Immature natural killer cell (primary cell): ENCODE results near the gene ABHD8. TPM values are rescaled to one million over a fixed set of nuclear protein-coding genes. Genes with fewer than 3 reads are reported as not detected.
A peak's percentile ranks its signal among the peaks of the same experiment; 100 is the strongest.

ENCODE experiments used
- DNase-seq, 3 donors: peaks; one replicate each; pipeline ENCODE4 v3.0.0; 2022; ENCODE audit warnings: mixed read lengths in 1 of 3
- H3K27ac Mint-ChIP-seq, 6 donors: one replicate each; pipeline ENCODE4 v1.8.0; 2020; ENCODE audit warnings: mixed read lengths in 6 of 6, mild to moderate bottlenecking in 5 of 6, inconsistent platforms in 4 of 6, moderate library complexity in 3 of 6
- H3K27me3 Mint-ChIP-seq, 3 donors: one replicate each; pipeline ENCODE4 v1.8.0; 2020 to 2021; ENCODE audit warnings: low read depth in 3 of 3, mild to moderate bottlenecking in 3 of 3, mixed read lengths in 3 of 3, moderate library complexity in 3 of 3, inconsistent platforms in 1 of 3
- H3K36me3 Mint-ChIP-seq, 3 donors: one replicate each; pipeline ENCODE4 v1.8.0; 2020; ENCODE audit warnings: mixed read lengths in 3 of 3, inconsistent platforms in 2 of 3, mild to moderate bottlenecking in 2 of 3
- H3K4me1 Mint-ChIP-seq, 2 donors: one replicate each; pipeline ENCODE4 v1.8.0; 2020; ENCODE audit warnings: inconsistent platforms in 2 of 2, mild to moderate bottlenecking in 2 of 2, mixed read lengths in 2 of 2, moderate library complexity in 1 of 2
- H3K4me3 Mint-ChIP-seq, 5 donors: one replicate each; pipeline ENCODE4 v1.8.0; 2020; ENCODE audit warnings: mild to moderate bottlenecking in 5 of 5, mixed read lengths in 5 of 5, inconsistent platforms in 3 of 5, moderate library complexity in 3 of 5
- H3K9me3 Mint-ChIP-seq, 6 donors: one replicate each; pipeline ENCODE4 v1.8.0; 2020; ENCODE audit warnings: mild to moderate bottlenecking in 6 of 6, mixed read lengths in 6 of 6, inconsistent platforms in 4 of 6, moderate library complexity in 3 of 6
- polyA plus RNA-seq, 3 donors: library from polyadenylated mRNA; unstranded; fragments of 300-500 nt; fragmentation: Illumina TruSeq; gene quantifications; one replicate each; pipeline ENCODE4 v1.2.3, GENCODE V29; 2021

The ABHD8 gene
- polyA plus RNA-seq, 3 donors from 2014 or later: 7.5 to 10.3 (median 8.3) TPM

DNA sequence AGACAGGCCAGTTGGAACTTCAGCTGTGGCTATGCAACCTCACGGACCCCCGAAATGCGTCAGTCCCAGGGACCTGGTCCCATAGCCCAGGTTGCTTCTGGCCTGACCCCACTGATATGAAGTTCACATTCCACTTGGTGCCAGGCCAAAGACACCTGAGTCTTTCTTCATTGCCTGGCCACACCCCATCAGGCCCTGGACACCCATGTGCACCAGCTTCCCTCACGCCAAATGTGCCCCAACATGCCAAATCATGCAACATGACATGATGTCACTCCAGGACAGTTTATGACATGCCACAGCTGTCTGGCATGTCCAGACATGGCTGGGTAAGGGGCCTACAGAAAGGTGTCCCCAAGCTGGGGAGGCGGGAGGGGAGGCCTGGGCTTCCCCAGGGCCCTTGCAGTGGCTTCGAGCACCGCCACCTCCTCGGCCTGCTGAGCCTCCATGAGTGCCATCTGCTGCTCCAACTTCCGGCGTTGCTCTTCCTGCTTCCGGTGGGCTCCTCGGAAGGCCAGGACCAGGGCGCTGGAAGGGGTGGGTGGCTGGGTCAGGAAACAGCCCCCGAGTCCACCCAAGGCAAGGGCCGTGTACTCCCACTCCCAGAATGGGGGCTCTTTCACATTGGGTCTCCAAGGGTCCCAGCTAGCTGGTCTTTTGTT lies 53.2 kb downstream of the ABHD8 start:
- no peak for DNase-seq
- Mint-ChIP-seq H3K27me3 (peaks cover 4 to 7% (median 6%) of the 10 kb centered on the region in 3 donors), H3K27ac (no peak overlapping the region), H3K36me3 (no peaks in the 10 kb centered on the region), H3K4me3 (no peak overlapping the region), H3K9me3 (no peaks in the 10 kb centered on the region), H3K4me1 (peaks cover 0 to 6% of the 10 kb centered on the region in 2 donors)

DNA sequence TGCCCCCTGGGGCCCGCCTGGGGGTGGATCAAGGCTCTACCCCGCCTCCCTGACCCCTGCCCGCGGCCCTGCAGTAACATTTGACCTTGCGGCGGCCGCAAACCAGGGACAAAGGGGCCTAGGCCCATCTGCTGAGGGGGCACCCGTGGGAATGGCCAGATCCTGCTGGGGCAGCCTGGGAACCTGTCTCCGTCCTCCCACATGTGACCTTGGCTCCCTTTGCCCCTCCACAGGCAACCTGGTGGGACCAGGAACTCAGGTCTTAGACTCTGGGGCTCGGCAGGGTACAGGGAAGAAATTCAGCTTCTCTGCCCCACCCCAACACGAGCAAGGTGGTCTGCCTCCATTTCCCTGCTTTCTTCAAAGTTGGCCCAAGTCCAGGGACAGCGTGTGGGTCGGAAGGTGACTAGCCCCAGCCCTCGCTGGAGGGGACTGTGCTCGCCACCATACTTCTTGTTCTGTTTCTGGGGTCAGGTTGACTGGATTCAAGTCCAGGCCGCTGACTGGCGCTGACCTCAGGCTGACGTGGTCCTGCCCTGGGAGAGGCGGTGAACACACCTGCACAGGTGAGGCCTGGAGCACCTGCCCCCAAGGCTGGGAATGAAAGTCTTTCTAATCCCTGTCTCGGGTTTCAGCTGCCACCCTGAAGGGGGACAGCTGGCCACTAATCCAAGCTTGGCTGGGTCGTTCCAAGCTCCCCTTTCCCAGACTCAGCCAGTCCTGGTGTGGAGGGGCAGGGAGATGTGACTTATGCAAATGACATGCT lies 55.0 kb downstream of the ABHD8 start:
- Mint-ChIP-seq H3K4me3 (peak overlapping the region in 3 of 5 donors; percentile 9 to 24 (median 10)), H3K4me1 (peaks cover 0 to 10% of the 10 kb centered on the region in 2 donors), H3K27ac (no peak overlapping the region), H3K9me3 (no peaks in the 10 kb centered on the region), H3K36me3 (no peaks in the 10 kb centered on the region), H3K27me3 (peaks cover 4 to 9% (median 5%) of the 10 kb centered on the region in 3 donors)
- DNase-seq: no peak

DNA sequence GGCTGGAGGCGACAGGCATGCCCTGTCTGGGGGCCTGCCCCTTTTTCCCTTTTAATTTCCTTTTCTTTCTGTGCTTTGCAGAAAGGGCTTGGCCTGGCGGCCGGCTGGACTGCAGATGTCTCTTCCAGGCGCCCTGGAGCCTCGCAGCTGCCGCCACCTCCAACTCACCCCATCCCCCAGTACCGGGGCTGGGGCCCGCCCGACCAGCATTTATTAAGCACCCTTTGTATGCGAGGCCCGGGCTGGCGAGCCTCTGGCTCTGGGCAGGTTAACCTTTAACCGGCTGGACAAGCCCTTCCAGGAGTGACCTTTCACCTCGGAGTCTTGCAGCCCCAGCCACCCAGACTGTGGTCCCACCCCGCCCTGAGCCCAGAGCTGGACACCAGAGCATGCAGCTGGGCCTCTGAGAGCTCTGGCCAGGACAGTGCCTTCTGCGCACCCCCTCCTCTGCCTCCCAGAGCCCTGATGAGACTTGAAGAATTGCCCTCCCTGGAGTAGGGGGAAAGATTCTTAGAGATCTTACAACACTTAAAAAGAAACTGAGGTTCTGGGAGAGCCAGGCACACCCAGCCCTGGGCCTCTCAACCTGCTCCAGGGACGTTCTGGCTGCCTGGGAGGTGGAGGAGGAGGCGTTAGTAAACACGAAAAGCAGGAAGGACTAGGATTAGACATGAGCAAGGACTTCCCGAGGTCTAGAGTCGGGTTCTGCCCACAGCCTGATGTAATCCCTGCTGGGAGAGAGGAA lies 56.4 kb downstream of the ABHD8 start:
- no peaks in the 10 kb centered on the region for H3K36me3 Mint-ChIP-seq
- DNase-seq: no peak

DNA sequence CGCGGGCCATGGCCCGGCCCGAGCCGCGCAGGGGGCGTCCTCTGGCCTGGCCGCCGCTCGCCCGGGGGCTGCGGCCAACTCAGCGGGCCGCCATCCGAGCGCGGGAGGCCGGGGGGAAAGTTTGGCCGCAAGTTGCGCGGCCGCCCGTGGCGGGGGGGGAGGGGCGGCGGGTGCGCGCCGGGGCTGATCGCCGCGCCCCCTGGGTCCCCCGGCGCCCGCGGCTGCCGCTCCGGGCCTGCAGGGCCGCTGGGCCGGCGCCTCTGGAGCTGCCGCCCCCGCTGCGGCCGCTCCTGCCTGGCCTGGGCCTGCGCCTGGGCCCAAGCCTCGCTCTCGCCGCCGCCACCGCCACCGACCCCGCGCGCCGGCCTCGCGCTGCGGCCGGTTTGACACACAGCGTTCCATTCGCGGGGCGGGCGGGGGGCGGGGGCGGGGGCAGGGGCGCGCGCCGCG lies 57.7 kb downstream of the ABHD8 start, which contains the start of gene NR2F6:
TSS of gene NR2F6 (minus strand) at position 385 of the 450 bp plus-strand sequence. CDS start 699 bp downstream, outside the sequence.
- no peak for DNase-seq
- Mint-ChIP-seq H3K36me3 (no peaks in the 10 kb centered on the region), H3K4me3 (peak within 1 kb of the TSS; percentile 82 to 90 (median 86)), H3K9me3 (no peaks in the 10 kb centered on the region), H3K27ac (peak within 1 kb of the TSS in 4 of 6 donors; percentile 23 to 71 (median 56)), H3K27me3 (peaks cover 2 to 9% (median 5%) of the 10 kb centered on the region in 3 donors), H3K4me1 (peaks cover 0 to 10% of the 10 kb centered on the region in 2 donors)

More for the DNA sequence above, 56.4 kb downstream of the ABHD8 start:
- H3K9me3 Mint-ChIP-seq: no peaks in the 10 kb centered on the region
- H3K27me3 Mint-ChIP-seq: peaks cover 2 to 9% (median 5%) of the 10 kb centered on the region in 3 donors
- H3K4me3 Mint-ChIP-seq: peak overlapping the region; percentile 82 to 90 (median 86)
- H3K27ac Mint-ChIP-seq: peak overlapping the region in 1 of 6 donors; percentile 41
- peaks cover 0 to 10% of the 10 kb centered on the region in 2 donors for H3K4me1 Mint-ChIP-seq

DNA sequence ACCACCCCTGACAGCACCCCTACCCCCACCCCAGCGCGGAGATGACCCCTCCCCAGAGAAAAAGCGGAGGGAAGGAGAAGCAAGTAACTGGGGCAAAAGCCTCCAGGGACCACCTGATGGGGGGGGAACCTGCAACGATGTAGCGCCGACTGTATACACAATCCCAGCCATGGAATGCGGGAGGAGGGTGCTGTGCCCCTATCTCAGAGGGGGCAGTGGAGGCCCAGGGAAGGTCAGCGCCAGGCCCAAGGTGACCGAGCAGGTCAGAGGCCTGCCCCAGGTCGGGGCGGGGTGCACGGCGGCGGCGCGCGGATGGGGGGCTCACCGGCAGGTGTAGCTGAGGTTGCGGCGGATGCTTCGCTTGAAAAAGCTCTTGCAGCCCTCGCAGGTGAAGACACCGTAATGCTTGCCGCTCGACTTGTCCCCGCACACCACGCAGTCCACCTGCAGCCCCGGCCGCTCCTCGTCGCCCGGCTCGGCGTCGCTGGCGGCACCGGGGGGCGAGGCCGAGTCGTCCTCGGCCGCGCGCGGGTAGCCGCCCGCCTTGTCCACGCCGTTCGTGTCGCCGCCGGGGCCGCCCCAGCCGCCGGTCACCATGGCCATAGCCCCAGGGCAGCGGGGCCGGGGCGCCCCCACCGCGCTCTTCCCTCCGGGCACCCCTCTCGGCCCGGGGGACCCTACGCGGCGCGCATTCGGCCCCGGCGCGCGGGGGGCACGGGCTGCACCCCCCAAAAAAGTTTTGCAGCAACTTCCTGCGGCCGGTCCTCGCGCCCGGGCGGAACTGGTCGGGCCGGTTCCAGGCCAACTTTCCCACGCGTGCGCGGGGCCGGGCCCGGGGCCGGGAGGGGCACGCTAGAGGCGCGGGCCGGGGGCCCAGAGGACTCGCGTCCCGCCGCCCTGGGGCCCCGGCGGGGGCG lies 58.3 kb downstream of the ABHD8 start:
- Mint-ChIP-seq H3K27ac (no peak overlapping the region), H3K4me3 (peak overlapping the region; percentile 27 to 65 (median 58))
- DNase-seq: no peak

DNA sequence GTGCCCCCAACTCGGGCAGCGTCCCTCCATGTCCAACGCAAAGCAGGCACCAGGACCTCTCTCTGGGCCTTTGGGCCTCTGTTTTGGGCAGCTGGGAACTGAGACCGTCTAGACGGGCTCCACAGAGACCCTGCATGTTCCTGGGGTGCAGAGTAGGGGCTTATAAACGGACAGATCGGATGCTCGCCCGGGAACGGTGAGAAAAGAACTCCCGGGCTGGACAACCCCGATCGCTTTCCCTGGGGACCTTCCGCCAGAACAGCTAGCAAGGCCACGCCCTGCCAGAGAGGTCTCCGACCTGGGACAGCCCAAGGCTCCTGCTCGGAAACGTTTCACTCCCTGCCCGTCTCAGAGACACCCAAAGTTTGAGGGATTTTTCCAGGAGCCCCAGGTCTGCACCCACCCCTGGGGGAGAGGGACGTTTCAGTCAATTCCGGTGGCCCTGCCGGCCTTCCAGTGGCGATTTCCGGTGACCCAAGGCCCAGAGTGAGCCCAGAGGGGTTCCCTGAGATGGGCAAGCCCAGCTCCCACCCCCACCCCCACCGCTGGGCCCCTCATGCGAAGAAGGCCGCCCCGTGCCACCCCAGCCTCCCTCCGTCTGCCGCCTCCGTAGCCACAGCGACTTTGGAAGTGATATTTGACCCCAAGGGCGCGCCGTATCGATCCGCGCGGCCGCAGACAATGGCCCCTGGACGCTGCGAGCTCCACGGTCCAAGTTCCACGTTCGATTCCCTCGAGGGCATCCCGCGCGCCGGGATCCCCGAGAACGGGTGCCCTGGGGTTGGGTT lies 59.2 kb downstream of the ABHD8 start:
- Mint-ChIP-seq H3K4me1 (peaks cover 0 to 10% of the 10 kb centered on the region in 2 donors), H3K36me3 (no peaks in the 10 kb centered on the region), H3K4me3 (peak overlapping the region; percentile 27 to 65 (median 62)), H3K27ac (no peak overlapping the region), H3K27me3 (peaks cover 2 to 8% (median 5%) of the 10 kb centered on the region in 3 donors), H3K9me3 (no peaks in the 10 kb centered on the region)
- no peak for DNase-seq

More for the DNA sequence above, 58.3 kb downstream of the ABHD8 start:
- Mint-ChIP-seq H3K27me3 (peaks cover 2 to 9% (median 5%) of the 10 kb centered on the region in 3 donors), H3K9me3 (no peaks in the 10 kb centered on the region), H3K36me3 (no peaks in the 10 kb centered on the region), H3K4me1 (peaks cover 0 to 10% of the 10 kb centered on the region in 2 donors)

DNA sequence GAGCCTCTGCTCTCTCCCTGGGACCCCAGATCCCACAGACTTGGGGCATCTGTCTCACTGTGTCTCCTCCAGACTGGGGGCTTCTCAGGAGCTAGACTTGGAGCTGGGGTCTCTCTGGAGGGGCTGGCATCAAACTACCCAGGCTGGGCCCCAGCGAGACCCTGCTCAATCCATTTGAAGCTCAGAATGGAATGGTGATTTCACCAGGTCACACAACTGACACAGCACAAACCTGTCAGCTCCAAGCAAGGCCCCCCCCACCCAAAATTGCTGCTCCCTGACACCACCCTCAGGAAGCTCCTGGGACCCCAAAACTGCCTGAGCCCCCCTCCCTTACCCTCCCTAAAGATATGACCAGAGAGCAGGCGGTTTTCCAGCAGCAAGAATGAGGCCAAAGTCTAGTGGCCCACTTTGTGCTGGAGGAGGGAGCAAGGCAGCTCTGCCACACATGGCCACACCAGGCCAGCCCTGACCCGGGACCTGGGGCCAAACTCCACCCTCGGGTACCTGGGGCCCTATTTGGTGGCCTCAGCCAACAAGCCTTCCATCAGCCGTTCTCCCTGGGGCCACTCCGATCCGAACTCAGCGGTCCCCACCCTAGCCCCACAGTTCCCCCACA lies 59.9 kb downstream of the ABHD8 start:
- Mint-ChIP-seq H3K9me3 (no peaks in the 10 kb centered on the region), H3K27ac (peak overlapping the region in 1 of 6 donors; percentile 31), H3K4me3 (peak overlapping the region in 4 of 5 donors; percentile 38 to 64 (median 54)), H3K36me3 (no peaks in the 10 kb centered on the region), H3K4me1 (peaks cover 0 to 10% of the 10 kb centered on the region in 2 donors), H3K27me3 (peaks cover 2 to 8% (median 5%) of the 10 kb centered on the region in 3 donors)
- no peak for DNase-seq

DNA sequence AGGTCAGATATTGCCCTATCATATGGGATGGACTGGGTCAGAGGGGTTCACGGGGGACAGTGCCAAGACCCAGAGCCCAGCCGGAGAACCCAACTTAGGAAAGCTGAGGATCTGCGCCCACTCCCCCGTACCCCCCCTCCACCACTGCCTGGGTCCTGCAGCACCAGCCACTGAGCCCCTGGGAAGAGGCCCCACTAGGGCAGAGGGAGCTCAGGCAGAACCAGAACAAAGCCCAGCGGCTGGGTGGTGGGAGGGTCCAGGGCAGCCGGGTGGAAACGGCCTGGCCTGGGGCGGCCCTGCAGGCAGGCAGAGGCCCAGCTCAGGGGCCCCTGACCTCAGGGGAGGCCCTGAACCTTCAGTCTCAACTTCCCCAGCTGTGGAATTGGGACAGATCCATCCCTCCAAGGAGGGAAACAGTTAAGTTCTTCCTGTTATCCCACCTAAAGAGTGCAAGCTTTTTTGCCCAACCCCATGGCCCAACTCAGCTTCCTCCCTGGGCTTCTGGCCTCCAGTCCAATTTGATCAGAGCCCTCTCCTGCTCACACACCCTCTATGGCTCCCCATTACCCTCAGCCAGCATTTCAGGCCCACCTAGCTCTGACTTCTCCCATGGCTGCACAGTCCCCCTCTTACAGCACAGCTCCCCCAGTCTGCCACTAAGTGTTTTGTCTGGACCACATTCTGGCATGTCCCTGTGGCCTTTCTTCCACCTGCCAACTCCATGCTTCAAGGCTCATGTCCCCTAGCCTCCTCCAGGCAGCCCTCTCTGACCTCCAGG lies 60.6 kb downstream of the ABHD8 start:
- H3K27me3 Mint-ChIP-seq: peaks cover 2 to 8% (median 3%) of the 10 kb centered on the region in 3 donors
- peaks cover 0 to 10% of the 10 kb centered on the region in 2 donors for H3K4me1 Mint-ChIP-seq
- H3K27ac Mint-ChIP-seq: peak overlapping the region in 2 of 6 donors; percentile 18 to 31
- H3K36me3 Mint-ChIP-seq: no peaks in the 10 kb centered on the region
- H3K4me3 Mint-ChIP-seq: peak overlapping the region in 3 of 5 donors; percentile 0 to 58 (median 22)
- DNase-seq: no peak
- H3K9me3 Mint-ChIP-seq: no peaks in the 10 kb centered on the region

Other genes with a start within 250 kb of the ABHD8 start
- gene HAUS8, start 228.0 kb downstream of the ABHD8 start, polyA plus RNA-seq: 1 to 10 TPM; 1.0 to 9.8 (median 4.9) TPM
- 10 to 100 TPM in 1 of 3 donors, 1 to 10 TPM in 2; 5.9 to 33.8 (median 6.0) TPM for gene MYO9B, start 227.6 kb downstream of the ABHD8 start, polyA plus RNA-seq
- gene USE1, start 88.1 kb downstream of the ABHD8 start, polyA plus RNA-seq: 10 to 100 TPM; 35.4 to 42.0 (median 38.8) TPM
- 10 to 100 TPM; 31.4 to 51.3 (median 42.3) TPM for gene OCEL1, start 77.2 kb downstream of the ABHD8 start, polyA plus RNA-seq
- gene NR2F6, start 57.5 kb downstream of the ABHD8 start, polyA plus RNA-seq: 1 to 10 TPM in 1 of 3 donors, under 1 TPM in 2; 0.67 to 1.4 (median 0.94) TPM
- not detected for gene USHBP1, start 38.7 kb downstream of the ABHD8 start, polyA plus RNA-seq
- 100 to 1,000 TPM; 135 to 218 (median 141) TPM for gene BABAM1, start 36.0 kb downstream of the ABHD8 start, polyA plus RNA-seq
- not detected for gene ANKLE1, start 21.5 kb downstream of the ABHD8 start, polyA plus RNA-seq
- 100 to 1,000 TPM; 189 to 270 (median 197) TPM for gene MRPL34, start 2.4 kb upstream of the ABHD8 start, polyA plus RNA-seq
- gene DDA1, start 6.1 kb upstream of the ABHD8 start, polyA plus RNA-seq: 10 to 100 TPM; 30.0 to 48.6 (median 40.6) TPM
- under 1 TPM; 0.06 to 0.40 (median 0.12) TPM for gene ANO8, start 31.4 kb upstream of the ABHD8 start, polyA plus RNA-seq
- gene GTPBP3, start 34.1 kb upstream of the ABHD8 start, polyA plus RNA-seq: 1 to 10 TPM; 2.8 to 8.8 (median 3.1) TPM
- not detected for gene PLVAP, start 73.9 kb upstream of the ABHD8 start, polyA plus RNA-seq
- gene CCDC194, start 90.8 kb upstream of the ABHD8 start, polyA plus RNA-seq: under 1 TPM in 1 of 3 donors, not detected in 2; 0.40 TPM
- 100 to 1,000 TPM; 326 to 394 (median 383) TPM for gene BST2, start 102.2 kb upstream of the ABHD8 start, polyA plus RNA-seq
- 10 to 100 TPM; 35.8 to 43.6 (median 36.3) TPM for gene MVB12A, start 116.6 kb upstream of the ABHD8 start, polyA plus RNA-seq
- under 1 TPM in 1 of 3 donors, not detected in 2; 0.24 TPM for gene TMEM221, start 145.2 kb upstream of the ABHD8 start, polyA plus RNA-seq
- not detected for gene NXNL1, start 157.5 kb upstream of the ABHD8 start, polyA plus RNA-seq
- 10 to 100 TPM in 2 of 3 donors, 1 to 10 TPM in 1; 9.7 to 15.9 (median 15.3) TPM for gene SLC27A1, start 167.1 kb upstream of the ABHD8 start, polyA plus RNA-seq
- 100 to 1,000 TPM in 2 of 3 donors, 10 to 100 TPM in 1; 65.3 to 118 (median 107) TPM for gene PGLS, start 208.2 kb upstream of the ABHD8 start, polyA plus RNA-seq